GM12874 (cell line): Measurements from ENCODE around the gene MAMSTR.

Experiments
- TF ChIP-seq, protein P1 (sequence below): IDR thresholded peaks from 2 replicates; pipeline ENCODE4 v1.5.1; 2011; ENCODE audit warnings: low read depth, mild to moderate bottlenecking, control low read depth, low read length, moderate library complexity; ENCODE audit not compliant: insufficient read depth

Gene MAMSTR

GRCh38 chr19:48740164-48740972 is 20.8 kb upstream of the MAMSTR start, which contains the start of gene RASIP1:
TSS of gene RASIP1 (minus strand) at chr19:48740610. CDS start at chr19:48740282, 328 bp downstream.
- TF ChIP-seq, protein P1, sequence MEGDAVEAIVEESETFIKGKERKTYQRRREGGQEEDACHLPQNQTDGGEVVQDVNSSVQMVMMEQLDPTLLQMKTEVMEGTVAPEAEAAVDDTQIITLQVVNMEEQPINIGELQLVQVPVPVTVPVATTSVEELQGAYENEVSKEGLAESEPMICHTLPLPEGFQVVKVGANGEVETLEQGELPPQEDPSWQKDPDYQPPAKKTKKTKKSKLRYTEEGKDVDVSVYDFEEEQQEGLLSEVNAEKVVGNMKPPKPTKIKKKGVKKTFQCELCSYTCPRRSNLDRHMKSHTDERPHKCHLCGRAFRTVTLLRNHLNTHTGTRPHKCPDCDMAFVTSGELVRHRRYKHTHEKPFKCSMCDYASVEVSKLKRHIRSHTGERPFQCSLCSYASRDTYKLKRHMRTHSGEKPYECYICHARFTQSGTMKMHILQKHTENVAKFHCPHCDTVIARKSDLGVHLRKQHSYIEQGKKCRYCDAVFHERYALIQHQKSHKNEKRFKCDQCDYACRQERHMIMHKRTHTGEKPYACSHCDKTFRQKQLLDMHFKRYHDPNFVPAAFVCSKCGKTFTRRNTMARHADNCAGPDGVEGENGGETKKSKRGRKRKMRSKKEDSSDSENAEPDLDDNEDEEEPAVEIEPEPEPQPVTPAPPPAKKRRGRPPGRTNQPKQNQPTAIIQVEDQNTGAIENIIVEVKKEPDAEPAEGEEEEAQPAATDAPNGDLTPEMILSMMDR = no peak

DNA sequence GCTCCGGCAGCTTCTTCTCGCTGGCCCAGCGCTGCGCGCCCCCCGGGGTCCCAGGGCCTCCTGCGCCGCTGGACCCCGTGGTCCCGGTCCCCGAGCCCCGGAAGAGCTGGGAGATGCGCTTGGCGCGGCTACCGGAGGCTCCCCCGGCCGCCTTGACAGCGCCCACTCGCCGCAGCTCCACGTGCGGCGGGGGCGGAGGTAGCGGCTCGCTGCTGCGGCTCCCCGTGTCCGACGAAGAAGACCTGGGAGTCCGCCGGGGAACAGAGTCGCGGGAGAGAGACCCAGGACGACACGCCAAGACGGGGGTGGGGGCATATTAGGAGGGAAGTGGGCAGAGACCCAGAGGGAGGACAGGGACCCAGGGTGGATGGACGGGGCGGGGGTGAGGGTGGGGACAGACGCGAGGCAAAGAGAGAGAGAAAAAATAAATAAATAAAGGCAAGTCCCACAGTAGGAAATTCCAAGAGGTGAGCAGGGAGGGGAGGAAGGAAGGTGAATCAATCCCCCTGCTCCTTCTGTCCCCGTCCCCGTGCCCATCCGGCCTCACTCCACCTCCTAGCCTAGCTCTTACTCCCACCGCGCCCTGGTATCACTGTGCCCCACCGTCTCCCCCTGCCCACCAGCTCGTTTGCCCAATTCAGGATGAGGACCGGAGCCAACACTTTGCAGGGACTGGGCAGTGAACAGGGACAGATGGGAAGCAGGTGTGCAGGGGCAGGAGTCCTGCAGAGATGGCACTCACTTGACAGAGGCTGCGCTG is 20.1 kb upstream of the MAMSTR start:
- TF ChIP-seq, protein P1 = no peak

GRCh38 chr19:48738557-48739403 is 19.3 kb upstream of the MAMSTR start:
- TF ChIP-seq, protein P1 = peak; percentile 37

DNA sequence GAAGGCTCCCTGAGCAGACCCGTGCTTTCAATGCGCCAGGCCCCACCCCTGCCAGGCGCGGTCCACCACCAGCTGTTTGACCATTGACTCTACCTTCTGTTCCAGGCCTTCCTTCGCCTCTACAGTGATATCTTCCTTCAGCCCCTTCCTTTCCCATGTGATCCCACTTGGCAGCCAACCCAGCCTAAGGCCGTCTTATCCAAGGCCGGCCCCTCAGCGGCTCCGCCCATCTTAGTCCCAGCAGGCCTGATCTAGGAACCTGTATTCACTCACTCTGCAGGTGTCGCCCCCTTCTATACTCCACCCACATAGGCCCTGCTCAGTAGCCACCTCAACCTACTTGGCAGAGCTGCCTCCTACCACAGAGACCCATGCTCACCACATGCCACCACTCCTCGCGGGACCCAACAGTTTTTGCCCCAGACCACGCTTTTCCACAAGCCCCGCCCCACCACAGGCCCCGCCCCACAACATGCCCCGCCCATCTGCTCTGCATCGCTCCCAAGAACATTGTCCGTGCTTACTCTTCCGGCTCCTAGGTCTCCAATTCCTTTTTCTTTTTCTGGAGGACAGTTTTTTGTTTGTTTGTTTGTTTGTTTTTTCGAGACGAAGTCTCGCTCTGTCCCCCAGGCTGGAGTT is 18.0 kb upstream of the MAMSTR start:
- TF ChIP-seq, protein P1 = no peak

GRCh38 chr19:48735031-48735615 is 15.6 kb upstream of the MAMSTR start:
- TF ChIP-seq, protein P1 = no peak

DNA sequence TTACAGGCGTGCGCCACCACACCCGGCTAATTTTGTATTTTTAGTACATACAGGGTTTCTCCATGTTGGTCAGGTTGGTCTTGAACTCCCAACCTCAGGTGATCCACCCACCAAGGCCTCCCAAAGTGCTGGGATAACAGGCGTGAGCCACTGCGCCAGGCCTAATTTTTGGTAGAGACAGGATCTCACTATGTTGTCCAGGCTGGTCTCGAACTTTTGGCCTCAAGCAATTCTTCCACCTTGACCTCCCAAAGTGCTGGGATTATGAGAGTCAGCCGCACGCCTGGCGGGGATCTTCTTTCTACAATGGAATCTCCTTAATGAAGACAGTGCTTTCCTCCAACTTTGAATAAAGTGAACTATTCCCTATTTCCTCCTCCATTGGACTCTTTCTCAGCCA is 15.1 kb upstream of the MAMSTR start:
- TF ChIP-seq, protein P1 = no peak
